SK-N-SH (cell line): Measurements from ENCODE around the gene CXCR5. TPM values are rescaled to one million over a fixed set of nuclear protein-coding genes. Genes with fewer than 3 reads are reported as not detected.

Experiments
- CTCF ChIA-PET: fragments of 300-600, 350-600 bp; formaldehyde crosslinking; extraction: SDS; loops from one replicate; lab custom pipeline; 2021; lab: Yijun Ruan, JAX
- POLR2A ChIA-PET: fragments of 350-600 bp; sonication (Branson Sonifier 250); formaldehyde crosslinking; extraction: SDS; loops from one replicate; lab custom pipeline; 2020; ENCODE audit warnings: antibody characterized with exemption, inconsistent platforms; lab: Yijun Ruan, JAX
- DNase-seq: peaks from one replicate; pipeline ENCODE4 v3.0.0; 2012
- H2AFZ ChIP-seq: fragments of 200-600 bp; sonication (generic); 2 replicates; pipeline ENCODE4 v1.8.1; 2016; ENCODE audit warnings: antibody characterized with exemption, mild to moderate bottlenecking, low read depth
- H3F3A ChIP-seq: fragments of 200-600 bp; sonication (generic); replicated peaks from 2 replicates; pipeline ENCODE3; 2016; ENCODE audit warnings: antibody characterized with exemption, mild to moderate bottlenecking; ENCODE audit not compliant: insufficient read depth
- H3K27ac ChIP-seq, 2 experiments: fragments of 200-500 bp in 1 of 2; fragments of 200-600 bp in 1 of 2; sonication (Bioruptor generic) in 1 of 2; sonication (generic), shearing (Covaris generic) in 1 of 2; 2 replicates each; pipeline versions ENCODE4 v1.5.1 to v1.6.1; 2014 to 2016; ENCODE audit warnings: low read depth in 2 of 2, inconsistent platforms in 1 of 2, low read length in 1 of 2, mild to moderate bottlenecking in 1 of 2, mixed read lengths in 1 of 2
- H3K27me3 ChIP-seq: fragments of 200-600 bp; sonication (generic), shearing (Covaris generic); 2 replicates; pipeline ENCODE4 v1.6.1; 2016; ENCODE audit warnings: mixed run types; ENCODE audit not compliant: insufficient read depth
- H3K36me3 ChIP-seq, 2 experiments: fragments of 200-500 bp in 1 of 2; fragments of 200-600 bp in 1 of 2; sonication (Bioruptor generic) in 1 of 2; sonication (generic) in 1 of 2; replicated peaks in 1 of 2; 2 replicates each; pipeline versions ENCODE3 to v1.5.1; 2014 to 2016; ENCODE audit warnings: low read length in 1 of 2, mild to moderate bottlenecking in 1 of 2; ENCODE audit not compliant: insufficient read depth in 2 of 2, control insufficient read depth in 1 of 2
- H3K4me1 ChIP-seq, 2 experiments: fragments of 200-500 bp in 1 of 2; fragments of 200-600 bp in 1 of 2; sonication (Bioruptor generic) in 1 of 2; sonication (generic), shearing (Covaris generic) in 1 of 2; 2 replicates each; pipeline versions ENCODE4 v1.5.1 to v1.6.1; 2014 to 2016; ENCODE audit warnings: low read depth in 1 of 2, low read length in 1 of 2, mixed run types in 1 of 2; ENCODE audit not compliant: insufficient read depth in 2 of 2, control insufficient read depth in 1 of 2
- H3K4me2 ChIP-seq: fragments of 200-600 bp; sonication (generic), shearing (Covaris generic); 2 replicates; pipeline ENCODE4 v1.6.1; 2017; ENCODE audit warnings: mixed run types
- H3K4me3 ChIP-seq, 2 experiments: fragments of 200-500 bp in 1 of 2; fragments of 200-600 bp in 1 of 2; sonication (Bioruptor generic) in 1 of 2; sonication (generic), shearing (Covaris generic) in 1 of 2; 2 replicates each; pipeline versions ENCODE4 v1.5.1 to v1.8.1; 2014 to 2016; ENCODE audit warnings: low read depth in 2 of 2, inconsistent platforms in 1 of 2, low read length in 1 of 2, mild to moderate bottlenecking in 1 of 2, mixed read lengths in 1 of 2, moderate library complexity in 1 of 2
- H3K79me2 ChIP-seq: fragments of 200-600 bp; sonication (generic); 2 replicates; pipeline ENCODE4 v1.8.1; 2017; ENCODE audit warnings: mild to moderate bottlenecking; ENCODE audit not compliant: insufficient read depth
- H3K9ac ChIP-seq: fragments of 200-600 bp; sonication (generic); 2 replicates; pipeline ENCODE4 v1.6.1; 2017; ENCODE audit warnings: mixed run types
- H3K9me2 ChIP-seq: fragments of 200-600 bp; sonication (generic); 2 replicates; pipeline ENCODE4 v1.6.1; 2017; ENCODE audit warnings: mixed run types
- H3K9me3 ChIP-seq: fragments of 200-600 bp; sonication (generic); 2 replicates; pipeline ENCODE4 v1.6.1; 2017; ENCODE audit warnings: mixed run types, mild to moderate bottlenecking, moderate library complexity
- H4K20me1 ChIP-seq: fragments of 200-600 bp; sonication (generic); 2 replicates; pipeline ENCODE4 v1.6.1; 2017; ENCODE audit warnings: mild to moderate bottlenecking, mixed run types; ENCODE audit not compliant: insufficient read depth
- CHD2 ChIP-seq: fragments of 150-350 bp; IDR thresholded peaks from 2 replicates; pipeline ENCODE4 v1.6.1; 2018; ENCODE audit warnings: low read length; ENCODE audit not compliant: partially characterized antibody
- ELF1 ChIP-seq: IDR thresholded peaks from 2 replicates; pipeline ENCODE4 v1.4.0; 2012
- EP300 ChIP-seq, 2 experiments: IDR thresholded peaks; 2 replicates each; pipeline versions ENCODE4 v1.4.0 to v1.6.1; 2012; ENCODE audit warnings: borderline replicate concordance in 1 of 2, low read depth in 1 of 2, low read length in 1 of 2
- EZH2phosphoT487 ChIP-seq: fragments of 200-600 bp; sonication (generic); IDR thresholded peaks from 2 replicates; pipeline ENCODE4 v1.6.1; 2017; ENCODE audit warnings: low read depth, mixed run types, mild to moderate bottlenecking, antibody characterized with exemption, moderate library complexity, borderline replicate concordance
- FOSL2 ChIP-seq: IDR thresholded peaks from 2 replicates; pipeline ENCODE4 v1.4.0; 2012; ENCODE audit warnings: low read depth, mild to moderate bottlenecking, moderate library complexity, borderline replicate concordance
- FOXJ3 ChIP-seq: sonication (generic); formaldehyde crosslinking; IDR thresholded peaks from 2 replicates; pipeline ENCODE4 v1.5.1; 2020; ENCODE audit warnings: mild to moderate bottlenecking, missing genetic modification reagents
- GABPA ChIP-seq: IDR thresholded peaks from 2 replicates; pipeline ENCODE4 v1.4.0; 2012; ENCODE audit warnings: low read depth, mild to moderate bottlenecking
- GATA2 ChIP-seq: sonication (generic); formaldehyde crosslinking; IDR thresholded peaks from 2 replicates; pipeline ENCODE4 v1.5.0; 2020; ENCODE audit warnings: mild to moderate bottlenecking, missing genetic modification reagents
- MXI1 ChIP-seq: IDR thresholded peaks from 2 replicates; pipeline ENCODE4 v1.6.1; 2012; ENCODE audit warnings: mild to moderate bottlenecking, low read depth, low read length, improper control_type of control experiment
- NFIC ChIP-seq: IDR thresholded peaks from 2 replicates; pipeline ENCODE4 v1.4.0; 2012; ENCODE audit warnings: borderline replicate concordance
- POLR2AphosphoS5 ChIP-seq: IDR thresholded peaks from 2 replicates; pipeline ENCODE4 v1.6.1; 2012; ENCODE audit warnings: low read depth, low read length
- RXRA ChIP-seq: IDR thresholded peaks from 2 replicates; pipeline ENCODE4 v1.4.0; 2012; ENCODE audit warnings: low read depth, mild to moderate bottlenecking, borderline replicate concordance
- TAF1 ChIP-seq: IDR thresholded peaks from 2 replicates; pipeline ENCODE4 v1.6.1; 2012; ENCODE audit warnings: low read depth, mild to moderate bottlenecking, low read length, moderate library complexity, borderline replicate concordance
- TEAD4 ChIP-seq: IDR thresholded peaks from 2 replicates; pipeline ENCODE4 v1.4.0; 2012; ENCODE audit warnings: mild to moderate bottlenecking, borderline replicate concordance; ENCODE audit not compliant: insufficient read depth
- USF1 ChIP-seq: IDR thresholded peaks from 2 replicates; pipeline ENCODE4 v1.4.0; 2012; ENCODE audit warnings: low read depth, borderline replicate concordance
- YY1 ChIP-seq: IDR thresholded peaks from 2 replicates; pipeline ENCODE4 v1.4.0; 2012; ENCODE audit warnings: low read depth, mild to moderate bottlenecking
- WGBS: methylation state at CpG from one replicate; pipeline ENCODE4 v1.1.6; 2017; ENCODE audit warnings: low lambda C conversion rate; 5-methylcytosine and 5-hydroxymethylcytosine counted together
- polyA plus RNA-seq, 3 experiments: library from polyadenylated mRNA; depleted of rRNA; stranded (reverse); fragments of >200 nt; gene quantifications; 2 replicates each; pipeline ENCODE4 v1.2.3, GENCODE V29; 2012

CXCR5 gene
- polyA plus RNA-seq, 1 of the 3 experiments (the other 2 are of a cell fraction) = 0.02 TPM

DNA sequence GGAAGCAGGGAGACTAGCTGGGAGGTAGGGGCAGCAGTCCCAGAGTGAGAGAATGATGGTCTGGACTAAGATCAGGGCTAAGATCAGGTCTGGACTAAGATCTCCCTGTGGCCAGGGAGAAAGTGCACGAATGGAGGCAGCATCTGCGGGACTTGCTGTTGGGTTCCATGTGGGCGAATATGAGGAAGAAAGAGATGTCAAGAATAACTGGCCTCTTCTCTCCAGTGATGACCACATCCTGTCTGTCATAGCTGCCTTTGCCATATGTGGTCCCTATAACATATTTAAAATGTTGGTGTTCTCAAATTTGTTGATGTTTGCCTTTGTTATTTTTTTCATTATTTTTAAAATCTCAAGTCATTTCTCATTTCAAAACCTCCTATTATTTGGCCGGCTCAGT, 27.4 kb upstream of the CXCR5 start:
- ChIA-PET CTCF (interaction anchor here (0.6 to 2.9 kb wide), 3 partner anchors 100 to 167 kb away, joined by 3 to 9 read pairs (median 4); partner anchors contain the start of gene UPK2), POLR2A (no interaction called here)
- no peak overlapping the region for H3K4me3 ChIP-seq
- no peaks in the 10 kb centered on the region for H3K79me2 ChIP-seq
- DNase-seq = no peak
- no peaks in the 10 kb centered on the region for H3K9me3 ChIP-seq
- no peaks in the 10 kb centered on the region for H3K27me3 ChIP-seq
- H3K9ac ChIP-seq = no peak overlapping the region
- no peaks in the 10 kb centered on the region for H3K4me1 ChIP-seq
- no peaks in the 10 kb centered on the region for H4K20me1 ChIP-seq
- H3K4me2 ChIP-seq = no peak overlapping the region
- no peaks in the 10 kb centered on the region for H3K9me2 ChIP-seq
- no peak overlapping the region for H2AFZ ChIP-seq
- no peak overlapping the region for H3K27ac ChIP-seq
- WGBS = 61% methylated on average over 4 of the region's 4 CpGs
- no peak for TF ChIP-seq FOXJ3 (CRISPR knock-in tag)
- no peak for TF ChIP-seq MXI1
- TF ChIP-seq NFIC = no peak
- no peak for TF ChIP-seq POLR2AphosphoS5
- H3K36me3 ChIP-seq = no peaks in the 10 kb centered on the region
- no peaks in the 10 kb centered on the region for H3F3A ChIP-seq

GRCh38 chr11:118857385-118857784, 26.3 kb upstream of the CXCR5 start:
- WGBS = 60% methylated on average over 5 of the region's 5 CpGs
- no peaks in the 10 kb centered on the region for H3K9me3 ChIP-seq
- H4K20me1 ChIP-seq = no peaks in the 10 kb centered on the region
- H3K4me2 ChIP-seq = no peak overlapping the region
- H3K4me1 ChIP-seq = no peaks in the 10 kb centered on the region
- H3K79me2 ChIP-seq = no peaks in the 10 kb centered on the region
- no peak overlapping the region for H3K27ac ChIP-seq
- ChIA-PET CTCF (interaction anchor here (1.4 to 2.9 kb wide), 2 partner anchors 99 to 168 kb away, joined by 4 to 9 read pairs; partner anchors contain the start of gene UPK2), POLR2A (no interaction called here)
- no peaks in the 10 kb centered on the region for H3F3A ChIP-seq
- TF ChIP-seq TEAD4 (no peak), EP300 (IDR thresholded peaks at IDR 0.05; ENCODE audit: borderline replicate concordance in 1 of 2, low read depth in 1 of 2, low read length in 1 of 2) (no peak), ELF1 (no peak), POLR2AphosphoS5 (no peak), NFIC (no peak), RXRA (no peak), CHD2 (no peak), EZH2phosphoT487 (no peak), TAF1 (no peak), GATA2 (CRISPR knock-in tag) (no peak), USF1 (no peak), FOSL2 (no peak), YY1 (no peak), GABPA (no peak)
- no peaks in the 10 kb centered on the region for H3K9me2 ChIP-seq
- H3K9ac ChIP-seq = no peak overlapping the region
- no peak for DNase-seq
- no peaks in the 10 kb centered on the region for H3K27me3 ChIP-seq
- no peak overlapping the region for H3K4me3 ChIP-seq
- H3K36me3 ChIP-seq = no peaks in the 10 kb centered on the region
- no peak overlapping the region for H2AFZ ChIP-seq
